ENCODE results near the gene PRODH2.
"Not testable (repeated sequence)": the region's sequence is repeated elsewhere in the genome, so short reads cannot be mapped to it uniquely, and the experiment has no call there.

PRODH2 gene

DNA sequence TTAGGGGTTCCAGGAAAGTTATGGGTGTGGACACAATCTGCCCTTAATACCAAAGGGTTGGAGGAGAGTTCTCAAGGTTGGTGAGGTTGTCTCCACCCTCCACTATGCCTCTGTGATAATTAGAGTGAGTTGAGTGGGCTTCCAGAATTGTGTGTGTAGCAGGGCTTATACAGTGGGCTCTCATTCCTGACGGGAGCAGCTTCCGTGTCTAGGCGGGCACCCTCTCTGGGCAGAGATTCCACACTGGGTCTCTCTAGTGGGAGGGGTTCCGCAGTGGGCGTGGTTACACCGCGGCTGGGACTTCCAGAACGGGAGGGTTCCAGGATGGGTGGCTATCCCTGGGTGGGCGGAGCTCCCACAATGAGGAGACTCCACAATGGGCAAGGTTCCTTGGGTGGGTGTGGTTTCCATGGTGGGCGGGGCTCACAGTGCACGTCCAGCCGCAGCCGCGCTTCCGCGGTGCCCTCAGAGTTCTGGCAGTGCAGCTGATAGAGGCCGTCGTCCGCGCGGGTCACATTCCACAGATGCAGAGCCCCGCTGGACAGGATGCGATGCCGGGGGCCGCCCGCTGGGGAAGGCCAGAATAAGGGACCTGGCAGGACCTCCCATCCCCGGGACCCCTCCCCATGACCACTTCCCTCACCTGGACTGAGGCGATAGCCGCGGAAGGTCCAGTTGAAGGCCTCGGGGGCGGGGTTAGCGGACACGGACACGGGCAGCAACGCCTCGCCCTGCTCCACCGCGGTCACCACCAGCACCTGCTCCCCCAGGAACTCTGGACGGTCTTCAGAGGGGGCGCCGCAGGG lies 31.2 kb upstream of the PRODH2 start:
- DNase-seq (ENCODE audit: low spot score), result peak; percentile 9

DNA sequence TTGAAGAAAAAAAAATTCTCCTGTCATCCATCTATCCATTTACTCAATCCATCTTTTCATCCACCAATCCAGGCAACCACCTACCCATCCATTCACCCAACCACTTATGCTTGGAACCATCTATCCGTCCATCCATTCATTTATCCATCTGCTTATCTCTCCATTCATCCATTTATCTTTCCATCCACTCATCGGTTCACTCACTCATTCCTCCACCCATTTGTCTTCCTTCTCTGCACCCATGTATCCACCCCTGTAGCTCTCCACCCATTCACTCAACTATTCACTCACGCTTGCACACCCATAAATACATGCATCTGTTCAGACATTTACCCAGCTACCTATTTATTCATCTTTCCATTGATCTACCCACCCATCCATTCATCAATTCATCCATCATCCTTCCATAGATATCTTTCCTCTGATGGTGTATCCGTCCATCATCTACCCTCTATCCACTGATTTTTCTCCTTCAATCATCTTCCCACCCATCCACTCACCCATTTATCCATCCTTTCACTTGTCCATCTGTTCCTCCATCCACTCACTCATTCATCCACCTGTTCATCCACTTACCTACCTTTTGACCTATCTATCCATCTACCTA lies 30.1 kb upstream of the PRODH2 start:
- DNase-seq (ENCODE audit: low spot score), result no peak

DNA sequence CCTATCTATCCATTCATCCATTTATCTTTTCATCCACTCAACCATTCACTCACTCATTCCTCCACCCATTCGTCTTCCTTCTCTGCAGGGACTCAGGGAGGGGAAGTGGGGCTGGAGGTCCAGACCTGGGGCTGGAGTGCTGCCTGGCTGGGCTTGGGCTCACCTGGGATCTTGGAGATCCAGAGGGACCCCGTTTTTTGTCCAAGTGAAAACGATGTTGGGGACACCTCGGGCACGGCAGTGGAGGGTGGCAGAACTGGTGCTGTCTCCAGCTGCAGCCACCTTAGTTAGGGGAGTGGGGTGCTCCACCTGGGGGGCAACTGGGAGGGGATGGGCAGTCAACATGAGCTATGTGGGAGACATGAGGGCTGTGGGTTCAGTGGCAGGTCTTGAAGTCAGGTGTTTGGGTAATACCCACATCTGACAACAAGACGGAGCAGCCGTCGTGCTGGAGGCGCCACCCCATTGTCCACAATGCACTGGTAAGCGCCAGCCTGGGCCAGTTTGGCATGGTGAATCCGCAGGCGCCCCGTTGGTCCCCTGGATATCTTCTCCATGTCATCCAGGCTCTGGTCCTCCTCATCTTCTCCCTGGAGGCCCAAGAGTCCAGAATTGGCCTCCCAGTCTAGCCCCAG lies 29.4 kb upstream of the PRODH2 start:
- DNase-seq (ENCODE audit: low spot score), result no peak

GRCh38 chr19:35836096-35836495 lies 23.5 kb upstream of the PRODH2 start:
- not testable (repeated sequence) for DNase-seq (ENCODE audit: low spot score)

DNA sequence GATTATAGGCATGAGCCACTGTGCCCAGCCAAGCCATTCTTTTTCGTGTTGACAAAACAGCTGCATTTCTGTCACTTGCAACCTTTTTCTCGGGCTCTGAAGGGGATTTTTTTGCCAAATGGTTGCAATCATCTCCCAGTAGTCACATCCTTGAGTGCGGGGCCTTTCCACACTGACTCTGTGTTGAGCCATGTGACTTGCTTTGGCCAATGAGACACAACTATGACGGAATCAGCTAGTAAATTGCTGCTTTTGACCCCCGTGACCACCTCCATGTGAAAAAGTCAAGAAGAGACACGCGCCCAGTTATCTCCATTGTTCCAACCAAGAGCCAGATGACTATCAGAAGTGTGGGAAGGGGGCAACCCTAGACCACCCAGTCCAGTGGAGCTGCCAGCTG lies 21.3 kb upstream of the PRODH2 start:
- DNase-seq (ENCODE audit: low spot score), result no peak

DNA sequence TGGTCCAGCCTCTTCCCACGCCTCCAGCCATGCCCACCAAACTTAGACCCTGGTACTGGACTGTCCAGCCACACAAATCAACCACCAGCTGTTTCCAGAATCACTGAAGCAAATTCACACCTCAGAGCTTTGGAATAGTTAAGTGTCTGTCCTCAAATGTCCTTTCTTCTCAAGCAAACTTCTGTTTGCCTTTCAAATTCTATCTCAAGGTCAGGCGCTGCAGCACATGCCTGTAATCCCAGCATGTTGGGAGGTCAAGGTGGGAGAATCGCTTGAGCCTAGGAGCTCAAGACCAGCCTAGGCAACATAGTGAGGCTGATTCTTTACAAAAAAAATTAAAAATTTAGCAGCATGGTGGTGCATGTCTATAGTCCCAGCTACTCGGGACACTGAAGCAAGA lies 19.4 kb upstream of the PRODH2 start:
- no peak for DNase-seq (ENCODE audit: low spot score)

GRCh38 chr19:35830986-35831385 lies 18.3 kb upstream of the PRODH2 start:
- DNase-seq (ENCODE audit: low spot score), result no peak

GRCh38 chr19:35828692-35829301 lies 16.2 kb upstream of the PRODH2 start:
- no peak for DNase-seq (ENCODE audit: low spot score)

DNA sequence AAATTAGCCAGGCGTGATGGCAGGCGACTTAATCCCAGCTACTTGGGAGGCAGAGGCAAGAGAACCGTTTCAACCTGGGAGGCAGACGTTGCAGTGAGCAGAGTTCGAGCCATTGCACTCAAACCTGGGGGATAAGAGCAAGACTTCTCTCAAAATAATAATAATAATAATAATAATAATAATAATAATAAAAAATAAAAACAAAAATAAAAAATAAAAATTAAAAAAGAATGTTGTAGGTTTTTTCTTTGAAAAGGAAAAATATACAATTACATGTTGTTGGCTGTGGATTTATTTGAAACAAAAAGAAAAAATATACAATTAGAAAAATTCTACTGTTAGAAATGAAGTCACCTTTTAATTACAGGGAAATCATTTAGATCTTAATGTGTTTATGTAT lies 11.5 kb upstream of the PRODH2 start:
- no peak for DNase-seq (ENCODE audit: low spot score)

DNA sequence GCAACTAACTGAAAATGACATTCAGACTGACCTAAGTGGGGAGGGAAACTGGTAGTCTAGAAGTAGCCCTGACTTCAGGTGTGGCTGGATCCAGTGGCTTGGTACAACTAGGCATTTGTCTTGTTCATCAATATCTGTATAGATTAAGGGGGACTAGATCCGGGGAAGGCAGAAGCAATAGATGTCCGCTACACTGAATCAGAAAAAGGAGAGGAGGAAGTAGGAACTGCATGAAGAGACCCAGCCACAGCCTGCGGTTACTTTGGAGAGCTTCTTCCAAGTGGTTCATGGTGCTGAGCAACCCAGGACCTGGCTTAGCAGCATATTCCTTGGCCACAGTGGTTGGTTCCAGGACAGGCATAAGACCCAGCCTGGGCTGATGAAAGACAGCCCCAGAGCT lies 9.9 kb upstream of the PRODH2 start:
- DNase-seq (ENCODE audit: low spot score), result no peak

GRCh38 chr19:35818445-35818844 lies 5.8 kb upstream of the PRODH2 start:
- DNase-seq (ENCODE audit: low spot score), result no peak

- no peak for DNase-seq (ENCODE audit: low spot score)
Observed at GRCh38 chr19:35816846-35817245, 4.2 kb upstream of the PRODH2 start.

GRCh38 chr19:35816262-35816661 lies 3.6 kb upstream of the PRODH2 start:
- DNase-seq (ENCODE audit: low spot score), result no peak

DNA sequence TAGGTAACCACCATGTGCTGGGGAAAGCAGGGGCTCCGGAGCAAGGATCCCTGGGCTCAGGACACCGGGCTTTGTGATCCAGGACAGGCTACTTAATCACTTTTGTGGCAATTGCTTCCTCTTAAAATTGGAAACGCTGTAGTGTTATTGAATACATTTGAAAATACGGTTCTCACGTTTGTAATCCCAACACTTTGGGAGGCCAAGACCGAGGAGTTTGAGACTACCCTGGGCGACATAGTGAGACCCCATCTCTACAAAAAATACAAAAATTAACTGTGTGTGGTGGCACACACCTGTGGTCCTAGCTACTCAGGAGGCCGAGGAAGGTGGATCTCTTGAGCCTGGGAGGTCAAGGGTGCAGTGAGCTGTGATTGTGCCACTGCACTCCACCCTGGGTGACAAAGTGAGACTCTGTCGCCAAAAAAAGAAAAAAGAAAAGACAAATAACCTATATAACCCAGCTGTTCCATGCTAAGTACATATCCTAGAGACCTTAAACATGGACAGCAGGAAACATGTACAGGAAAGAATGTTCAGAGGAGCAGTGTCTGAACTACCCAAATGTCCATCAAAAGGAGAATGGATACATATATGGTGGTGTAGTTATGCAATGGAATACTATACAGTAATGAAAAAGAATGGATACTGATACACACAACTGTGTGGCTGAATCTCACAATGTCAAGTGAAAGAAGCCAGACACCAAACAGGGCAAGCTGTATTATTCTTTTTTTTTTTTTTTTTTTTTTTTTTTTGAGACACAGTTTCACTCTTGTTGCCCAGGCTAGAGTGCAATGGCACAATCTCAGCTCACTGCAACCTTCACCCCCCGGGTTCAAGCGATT lies 622 bp upstream of the PRODH2 start:
- DNase-seq (ENCODE audit: low spot score), result no peak

- no peak for DNase-seq (ENCODE audit: low spot score)
Observed at GRCh38 chr19:35811317-35812219, 1.1 kb downstream of the PRODH2 start.

GRCh38 chr19:35807633-35808032 lies 5.0 kb downstream of the PRODH2 start:
- no peak for DNase-seq (ENCODE audit: low spot score)

GRCh38 chr19:35806597-35806996 lies 6.0 kb downstream of the PRODH2 start:
- no peak for DNase-seq (ENCODE audit: low spot score)

GRCh38 chr19:35805526-35806102 lies 7.0 kb downstream of the PRODH2 start:
- DNase-seq (ENCODE audit: low spot score), result no peak

GRCh38 chr19:35801828-35802227 lies 10.8 kb downstream of the PRODH2 start:
- no peak for DNase-seq (ENCODE audit: low spot score)

- no peak for DNase-seq (ENCODE audit: low spot score)
Observed at GRCh38 chr19:35797663-35798062, 15.0 kb downstream of the PRODH2 start.

Data from hematopoietic multipotent progenitor cell treated with erythropoietin and hydrocortisone succinate and interleukin-3 and kit ligand, for 17 days (in vitro differentiated cells).